Mononuclear cell (primary cell): ENCODE results near the gene CYP27C1. TPM values are rescaled to one million over a fixed set of nuclear protein-coding genes. Genes with fewer than 3 reads are reported as not detected.

Experiments
- H3K27me3 ChIP-seq: 2 replicates; pipeline ENCODE4 v1.6.0; 2011; ENCODE audit warnings: low read length, control low read depth; ENCODE audit not compliant: insufficient read depth
- H3K4me1 ChIP-seq: 2 replicates; pipeline ENCODE4 v1.5.1; 2011; ENCODE audit warnings: mild to moderate bottlenecking, low read length, control low read depth; ENCODE audit not compliant: insufficient read depth
- H3K4me3 ChIP-seq: 2 replicates; pipeline ENCODE4 v1.5.1; 2011; ENCODE audit warnings: mild to moderate bottlenecking, low read length, moderate library complexity
- H3K9me3 ChIP-seq: 2 replicates; pipeline ENCODE4 v1.5.1; 2011; ENCODE audit warnings: low read depth, mild to moderate bottlenecking, control low read depth, low read length
- total RNA-seq: library from RNA; depleted of rRNA; stranded (reverse); fragments of >200 nt; gene quantifications from one replicate; pipeline ENCODE4 v1.2.3, GENCODE V29; 2012

Gene CYP27C1
- total RNA-seq, 1 donor, result not detected

DNA sequence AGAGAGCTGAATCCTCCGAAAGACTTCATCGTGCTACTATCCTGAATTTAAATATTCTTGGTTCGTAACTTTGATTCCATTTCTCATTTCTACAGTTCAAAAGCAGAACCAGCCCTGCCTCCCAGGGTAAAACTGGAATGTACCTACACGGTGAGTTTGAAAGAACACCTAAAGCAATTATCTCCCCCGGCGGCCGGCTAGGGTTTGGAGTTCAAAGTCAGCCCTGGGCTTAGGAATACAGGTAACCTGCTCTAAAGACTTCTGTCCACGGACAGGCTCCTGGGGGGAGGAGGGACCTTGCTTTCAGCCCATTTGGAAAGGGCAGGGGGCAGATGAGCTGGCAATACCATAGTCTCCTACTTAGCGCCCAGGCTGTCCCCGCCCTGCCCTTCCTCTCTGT, 32.3 kb downstream of the CYP27C1 start:
- no peak overlapping the region for H3K4me3 ChIP-seq
- H3K9me3 ChIP-seq, result no peaks in the 10 kb centered on the region

DNA sequence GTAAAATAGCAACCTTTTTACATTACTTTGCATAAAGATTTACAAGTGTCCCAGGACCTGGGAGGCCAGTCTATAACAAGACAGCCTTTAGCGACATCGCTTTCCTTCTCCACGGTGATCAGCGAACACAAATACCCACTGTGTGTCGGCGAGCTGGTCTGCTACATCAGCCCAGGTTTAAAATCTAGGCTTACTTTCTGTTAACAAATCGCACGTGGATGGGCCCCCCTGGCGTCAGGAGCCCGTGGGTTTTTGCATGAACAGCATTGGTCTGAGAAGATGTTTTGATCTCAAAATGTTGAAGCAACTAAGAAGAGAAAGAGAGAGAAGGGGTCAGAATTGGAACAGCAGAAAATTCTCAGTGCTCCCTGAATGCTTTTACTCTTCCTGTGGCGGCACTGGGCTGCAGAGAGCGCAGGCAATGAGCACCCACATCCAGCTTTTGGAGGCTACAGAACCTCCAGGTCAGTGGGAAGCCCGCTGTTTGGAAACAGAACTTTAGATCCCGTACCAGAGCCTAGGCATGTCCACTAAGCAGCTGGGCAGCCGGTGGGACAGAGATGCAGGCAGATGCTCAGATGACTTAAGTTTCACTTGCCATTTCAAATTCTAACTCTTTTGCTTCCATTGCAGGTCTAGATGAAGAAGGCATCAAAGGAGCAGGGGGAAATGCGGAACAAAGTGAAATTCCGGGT, 32.9 kb downstream of the CYP27C1 start:
- Histone ChIP-seq H3K27me3 (no peaks in the 10 kb centered on the region), H3K4me1 (peaks cover 7% of the 10 kb centered on the region), H3K4me3 (no peak overlapping the region), H3K9me3 (no peaks in the 10 kb centered on the region)

More for the DNA sequence above, 32.3 kb downstream of the CYP27C1 start:
- Histone ChIP-seq H3K27me3 (no peaks in the 10 kb centered on the region), H3K4me1 (peaks cover 7% of the 10 kb centered on the region)

DNA sequence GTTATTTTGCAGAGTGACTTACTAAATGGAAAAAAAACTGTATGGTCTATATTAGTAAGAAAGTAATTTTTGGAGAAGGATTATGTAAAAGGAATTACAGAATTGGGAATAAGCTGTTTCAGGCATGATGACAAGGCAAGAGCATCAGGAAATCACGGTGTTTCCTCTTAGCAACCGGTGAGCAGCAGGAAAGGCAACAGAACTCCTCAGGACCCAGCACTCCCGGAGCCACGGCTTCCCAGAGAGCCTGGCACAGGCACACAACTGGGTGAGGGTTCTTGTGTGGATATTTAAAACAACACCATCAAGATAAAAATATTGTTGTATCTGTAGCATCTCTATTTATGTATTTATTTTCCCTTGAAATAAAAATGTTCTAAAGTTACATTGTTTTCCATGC, 34.4 kb downstream of the CYP27C1 start:
- Histone ChIP-seq H3K4me3 (no peak overlapping the region), H3K4me1 (peaks cover 7% of the 10 kb centered on the region), H3K9me3 (peaks cover 2% of the 10 kb centered on the region), H3K27me3 (no peaks in the 10 kb centered on the region)

DNA sequence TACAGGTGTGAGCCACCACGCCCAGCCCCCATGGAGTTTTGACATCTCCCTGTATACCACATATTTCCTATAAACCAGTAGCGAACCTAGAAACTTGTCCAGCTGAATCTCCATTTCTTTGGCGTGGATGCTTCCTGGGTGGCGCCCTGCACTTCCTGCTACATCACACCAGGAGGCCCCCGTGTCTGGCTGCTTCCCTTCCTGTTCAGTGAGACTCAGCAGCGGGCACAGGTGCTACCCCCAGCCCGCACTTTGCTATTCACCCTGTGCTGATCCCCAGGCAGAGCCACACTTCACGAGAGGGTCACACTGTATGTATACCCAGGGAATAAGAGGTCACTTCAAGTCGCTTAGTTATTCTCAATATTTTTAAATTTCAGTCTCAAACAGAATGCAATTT, 35.0 kb downstream of the CYP27C1 start:
- H3K4me3 ChIP-seq, result no peak overlapping the region

GRCh38 chr2:127183771-127184170, 36.3 kb downstream of the CYP27C1 start:
- Histone ChIP-seq H3K4me1 (peaks cover 15% of the 10 kb centered on the region), H3K4me3 (no peak overlapping the region), H3K9me3 (peaks cover 6% of the 10 kb centered on the region), H3K27me3 (no peaks in the 10 kb centered on the region)

More for the DNA sequence above, 35.0 kb downstream of the CYP27C1 start:
- H3K4me1 ChIP-seq, result peaks cover 7% of the 10 kb centered on the region
- no peaks in the 10 kb centered on the region for H3K27me3 ChIP-seq
- peaks cover 6% of the 10 kb centered on the region for H3K9me3 ChIP-seq

GRCh38 chr2:127182626-127183458, 37.3 kb downstream of the CYP27C1 start:
- Histone ChIP-seq H3K9me3 (peaks cover 6% of the 10 kb centered on the region), H3K4me1 (peaks cover 15% of the 10 kb centered on the region), H3K27me3 (no peaks in the 10 kb centered on the region), H3K4me3 (no peak overlapping the region)

DNA sequence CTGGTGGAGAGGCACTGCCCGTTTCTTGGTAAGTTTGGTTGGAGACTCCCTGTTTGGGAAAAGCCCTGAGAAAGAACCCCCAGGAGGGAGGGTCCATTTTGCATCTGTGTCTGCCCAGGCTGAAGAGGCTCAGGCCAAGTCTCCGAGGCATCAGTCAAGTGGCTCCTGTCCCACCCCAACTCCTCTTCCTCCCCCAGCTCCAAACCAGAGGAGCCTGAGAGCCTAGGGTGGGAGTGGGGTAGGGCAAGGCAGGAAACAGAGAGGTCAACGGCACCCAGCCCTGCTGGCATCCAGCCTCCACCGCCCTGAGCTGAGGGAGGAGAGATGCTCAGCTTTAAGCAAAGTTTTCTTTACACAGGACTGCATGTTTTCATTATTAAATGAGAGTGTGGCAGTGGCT, 38.2 kb downstream of the CYP27C1 start:
- Histone ChIP-seq H3K27me3 (no peaks in the 10 kb centered on the region), H3K4me3 (no peak overlapping the region), H3K4me1 (peaks cover 15% of the 10 kb centered on the region), H3K9me3 (peaks cover 6% of the 10 kb centered on the region)

DNA sequence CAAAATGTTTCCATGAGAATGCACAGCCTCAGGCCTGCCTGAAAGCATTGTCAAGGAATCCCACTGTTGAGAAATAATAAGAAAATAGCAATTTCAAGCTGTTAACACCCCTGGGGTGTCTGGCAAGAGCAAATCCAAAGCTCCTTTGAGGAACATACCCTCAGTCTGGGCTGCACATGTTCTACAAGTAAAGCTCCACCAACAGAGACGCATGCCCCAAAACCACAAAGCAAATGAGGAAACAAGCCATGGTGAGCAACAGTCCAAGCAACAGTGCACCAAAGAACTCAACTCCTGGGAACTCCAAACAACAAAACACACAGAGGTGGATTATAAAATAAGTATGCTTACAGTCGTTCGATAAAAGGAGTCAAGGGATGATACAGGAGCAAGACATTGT, 40.3 kb downstream of the CYP27C1 start:
- Histone ChIP-seq H3K27me3 (no peaks in the 10 kb centered on the region), H3K4me1 (peaks cover 17% of the 10 kb centered on the region), H3K9me3 (peaks cover 6% of the 10 kb centered on the region), H3K4me3 (no peak overlapping the region)

GRCh38 chr2:127177617-127178263, 42.4 kb downstream of the CYP27C1 start:
- H3K4me1 ChIP-seq, result peaks cover 15% of the 10 kb centered on the region
- H3K9me3 ChIP-seq, result peaks cover 6% of the 10 kb centered on the region
- H3K4me3 ChIP-seq, result no peak overlapping the region
- no peaks in the 10 kb centered on the region for H3K27me3 ChIP-seq

DNA sequence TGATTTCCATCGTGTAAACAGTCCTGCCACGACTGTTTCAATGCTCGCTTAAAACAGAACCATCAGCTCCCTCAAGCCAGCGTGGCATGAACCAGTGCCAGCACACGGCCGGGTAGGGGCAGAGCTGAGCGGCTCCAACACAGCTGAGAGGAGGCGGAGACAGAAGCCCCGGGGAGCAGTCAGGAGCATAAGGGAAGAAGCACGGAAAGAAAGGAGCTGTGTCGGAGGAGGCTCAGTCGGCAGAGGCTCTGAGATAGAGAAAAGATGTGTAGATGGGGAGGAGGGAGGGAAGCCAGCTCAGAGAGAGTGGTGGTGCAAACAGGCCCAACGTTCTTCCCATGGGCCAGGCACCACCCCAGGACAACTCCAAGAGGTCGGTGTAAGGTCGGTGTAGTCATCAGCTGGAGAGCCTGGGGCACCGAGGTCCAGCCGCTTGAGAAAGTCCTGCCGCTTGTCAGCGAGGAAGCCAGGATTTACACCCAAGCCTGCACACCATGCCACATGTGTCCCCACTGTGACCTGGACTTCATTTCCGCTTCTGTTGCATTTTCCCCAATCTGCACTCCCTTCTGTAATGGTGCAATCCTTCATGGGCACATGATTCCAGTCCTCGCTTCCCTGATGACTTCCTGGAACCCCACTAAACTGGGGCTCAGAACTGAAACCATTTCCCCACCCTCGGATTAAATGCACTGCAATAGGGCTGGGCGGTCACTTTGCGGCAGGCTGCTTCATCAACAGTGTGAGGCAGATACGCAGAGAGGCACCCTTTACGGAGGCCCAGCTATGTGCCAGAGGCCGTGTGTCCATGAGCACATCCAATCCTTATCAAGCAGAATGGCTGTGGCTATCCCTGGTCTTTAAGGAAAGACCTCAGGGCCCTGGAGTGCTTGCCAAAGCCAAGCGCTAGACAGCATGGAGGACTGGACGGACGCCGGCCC, 43.5 kb downstream of the CYP27C1 start:
- Histone ChIP-seq H3K4me3 (no peak overlapping the region), H3K27me3 (no peaks in the 10 kb centered on the region), H3K9me3 (peaks cover 6% of the 10 kb centered on the region), H3K4me1 (peaks cover 15% of the 10 kb centered on the region)

DNA sequence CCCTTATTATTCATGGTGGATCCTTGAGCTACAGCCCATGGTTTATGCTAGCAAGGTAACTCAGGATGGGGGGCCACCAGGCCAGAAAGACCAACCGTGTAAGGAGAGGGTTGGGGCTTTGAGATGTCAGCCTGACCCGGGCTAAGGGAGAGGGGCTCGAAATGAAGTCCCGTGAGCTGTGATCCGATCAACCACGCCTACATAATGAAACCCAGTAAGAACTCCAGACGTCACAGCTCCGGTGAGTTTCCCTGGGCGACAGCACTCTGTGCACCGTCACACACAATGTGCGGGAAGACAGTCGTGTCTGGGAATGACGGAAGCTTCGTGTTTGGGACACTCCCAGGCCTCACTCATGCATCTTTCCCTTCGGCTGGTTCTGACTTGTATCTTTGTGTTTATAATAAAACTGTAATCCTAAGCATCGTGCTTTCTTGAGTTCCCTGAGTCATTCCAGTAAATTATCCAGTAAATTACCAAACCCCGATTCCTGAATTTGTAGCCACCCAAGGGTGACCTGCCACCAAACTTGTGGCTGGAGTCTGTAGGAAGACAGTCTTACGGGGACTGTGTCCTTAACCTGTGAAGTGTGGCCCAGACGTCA, 44.2 kb downstream of the CYP27C1 start:
- no peak overlapping the region for H3K4me3 ChIP-seq
- H3K9me3 ChIP-seq, result peaks cover 5% of the 10 kb centered on the region
- H3K27me3 ChIP-seq, result no peaks in the 10 kb centered on the region
- peaks cover 21% of the 10 kb centered on the region for H3K4me1 ChIP-seq

DNA sequence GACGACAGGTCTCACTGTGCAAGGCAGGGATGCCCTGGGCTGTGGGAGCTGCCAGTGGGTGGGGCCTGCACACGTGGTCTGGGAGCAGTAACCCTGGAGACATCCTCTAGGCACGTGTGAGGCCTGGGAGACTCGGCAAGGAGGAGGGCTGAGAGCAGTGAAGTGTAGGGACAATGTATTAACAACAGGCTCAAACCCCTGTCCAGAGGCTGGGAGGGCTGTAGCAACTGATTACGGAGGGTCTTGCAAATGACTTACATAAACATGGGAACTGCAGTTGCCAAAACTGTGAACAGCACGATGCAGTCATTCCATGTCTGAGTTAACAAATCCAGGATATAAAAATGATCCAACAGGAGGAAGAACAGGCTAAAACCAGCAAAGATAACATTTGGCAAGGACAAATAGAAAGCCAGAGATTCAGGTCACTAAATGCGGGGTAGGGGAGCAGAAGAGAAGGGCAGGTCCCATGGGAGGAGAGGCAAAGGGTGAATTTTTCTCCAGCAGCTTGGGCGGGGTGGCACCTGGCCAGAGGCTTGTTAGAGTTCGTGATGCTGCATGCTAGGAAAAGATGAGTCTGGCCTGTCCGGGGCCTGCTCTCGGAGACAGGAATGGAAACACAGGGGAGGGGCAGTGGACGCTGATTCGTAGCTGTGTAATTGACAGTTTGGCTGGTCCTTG, 44.9 kb downstream of the CYP27C1 start:
- Histone ChIP-seq H3K4me1 (peaks cover 21% of the 10 kb centered on the region), H3K4me3 (no peak overlapping the region), H3K27me3 (no peaks in the 10 kb centered on the region)

DNA sequence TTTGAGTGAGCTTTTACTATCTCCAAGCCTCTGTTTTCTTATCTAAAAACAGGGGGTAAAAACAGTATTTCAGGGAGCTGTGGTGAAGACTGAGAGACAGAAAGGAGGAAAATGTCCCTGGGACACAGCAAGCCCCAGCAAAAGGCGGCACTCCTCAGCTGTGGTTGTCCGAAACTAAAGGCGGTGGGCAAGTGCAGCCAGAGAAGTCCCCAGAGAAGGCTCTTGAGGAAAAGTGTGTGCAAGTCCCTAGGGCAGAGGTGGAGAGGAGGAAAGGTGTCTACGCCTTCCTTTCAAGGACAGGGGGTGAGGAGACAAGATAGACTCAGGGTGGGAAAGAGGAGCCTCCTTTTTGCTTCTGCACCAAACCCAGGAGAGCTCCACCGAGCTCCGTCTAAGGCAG, 45.5 kb downstream of the CYP27C1 start:
- Histone ChIP-seq H3K27me3 (no peaks in the 10 kb centered on the region), H3K4me3 (no peak overlapping the region), H3K4me1 (peaks cover 17% of the 10 kb centered on the region), H3K9me3 (no peaks in the 10 kb centered on the region)

More for the DNA sequence above, 44.9 kb downstream of the CYP27C1 start:
- H3K9me3 ChIP-seq, result no peaks in the 10 kb centered on the region

GRCh38 chr2:127174136-127174535, 46.0 kb downstream of the CYP27C1 start:
- Histone ChIP-seq H3K27me3 (no peaks in the 10 kb centered on the region), H3K9me3 (no peaks in the 10 kb centered on the region), H3K4me3 (no peak overlapping the region), H3K4me1 (peaks cover 13% of the 10 kb centered on the region)
